ENCODE data around the gene SCTR. TPM values are rescaled to one million over a fixed set of nuclear protein-coding genes. Genes with fewer than 3 reads are reported as not detected.

Gene SCTR
- total and polyA plus RNA-seq, 2 donors (not counting 1 experiment from before 2014, with no cell fraction given), result not detected

GRCh38 chr2:119417908-119418307, 106.4 kb downstream of the SCTR start:
- CTCF ChIA-PET, result no interaction called here
- no peaks in the 10 kb centered on the region for H3K36me3 ChIP-seq (replicated peaks in 1 of 2; ENCODE audit: control extremely low read depth in 1 of 2, control insufficient read depth in 1 of 2, extremely low read depth in 1 of 2, insufficient read depth in 2 of 2, low read length in 1 of 2)
- POLR2A ChIA-PET, result no interaction called here
- Mint-ChIP-seq H3K4me1 (peaks cover 17% of the 10 kb centered on the region), H3K9me3 (ENCODE audit: insufficient read depth) (peaks cover 6% of the 10 kb centered on the region), H3K4me3 (no peak overlapping the region), H3K27me3 (peaks cover 30% of the 10 kb centered on the region), H3K27ac (no peak overlapping the region)
- DNase-seq (no peak), ATAC-seq (ENCODE audit: low read depth) (no peak)
- no peak overlapping the region for H3K27ac ChIP-seq (ENCODE audit: low read length in 2 of 2)
- no peak overlapping the region for H3K4me2 ChIP-seq (replicated peaks; ENCODE audit: low read depth, low read length, poor library complexity, severe bottlenecking)
- H2AFZ ChIP-seq (ENCODE audit: insufficient read depth, low read depth, low read length, poor library complexity, severe bottlenecking), result no peak overlapping the region
- peaks cover 0 to 18% (median 7%) of the 10 kb centered on the region in 4 experiments for H3K27me3 ChIP-seq (replicated peaks in 1 of 4; ENCODE audit: control extremely low read depth in 1 of 4, control insufficient read depth in 3 of 4, insufficient read depth in 4 of 4, low read length in 3 of 4)
- 99% methylated on average over 5 of the region's 6 CpGs for WGBS (ENCODE audit: insufficient coverage)
- no peaks in the 10 kb centered on the region for H4K20me1 ChIP-seq (ENCODE audit: control insufficient read depth, insufficient read depth, low read length, poor library complexity, severe bottlenecking)
- H3K79me2 ChIP-seq (ENCODE audit: control insufficient read depth, insufficient read depth, low read length), result no peaks in the 10 kb centered on the region
- H3K4me3 ChIP-seq (ENCODE audit: control extremely low read depth in 1 of 5, extremely low read depth in 1 of 5, insufficient read depth in 1 of 5, low read depth in 2 of 5, low read length in 4 of 5), result no peak overlapping the region
- TF ChIP-seq EZH2 (IDR thresholded peaks at IDR 0.05; ENCODE audit: borderline replicate concordance, insufficient read depth, low read depth, low read length, poor library complexity, severe bottlenecking), result no peak
- TF ChIP-seq, protein P1, sequence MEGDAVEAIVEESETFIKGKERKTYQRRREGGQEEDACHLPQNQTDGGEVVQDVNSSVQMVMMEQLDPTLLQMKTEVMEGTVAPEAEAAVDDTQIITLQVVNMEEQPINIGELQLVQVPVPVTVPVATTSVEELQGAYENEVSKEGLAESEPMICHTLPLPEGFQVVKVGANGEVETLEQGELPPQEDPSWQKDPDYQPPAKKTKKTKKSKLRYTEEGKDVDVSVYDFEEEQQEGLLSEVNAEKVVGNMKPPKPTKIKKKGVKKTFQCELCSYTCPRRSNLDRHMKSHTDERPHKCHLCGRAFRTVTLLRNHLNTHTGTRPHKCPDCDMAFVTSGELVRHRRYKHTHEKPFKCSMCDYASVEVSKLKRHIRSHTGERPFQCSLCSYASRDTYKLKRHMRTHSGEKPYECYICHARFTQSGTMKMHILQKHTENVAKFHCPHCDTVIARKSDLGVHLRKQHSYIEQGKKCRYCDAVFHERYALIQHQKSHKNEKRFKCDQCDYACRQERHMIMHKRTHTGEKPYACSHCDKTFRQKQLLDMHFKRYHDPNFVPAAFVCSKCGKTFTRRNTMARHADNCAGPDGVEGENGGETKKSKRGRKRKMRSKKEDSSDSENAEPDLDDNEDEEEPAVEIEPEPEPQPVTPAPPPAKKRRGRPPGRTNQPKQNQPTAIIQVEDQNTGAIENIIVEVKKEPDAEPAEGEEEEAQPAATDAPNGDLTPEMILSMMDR (IDR thresholded peaks at IDR 0.05), result no peak
- peaks cover 5 to 14% of the 10 kb centered on the region in 2 donors for H3K4me1 ChIP-seq (ENCODE audit: control insufficient read depth in 2 of 2, insufficient read depth in 2 of 2, low read length in 2 of 2)
- H3K9ac ChIP-seq (ENCODE audit: low read length), result no peak overlapping the region
- H3K9me3 ChIP-seq (ENCODE audit: control extremely low read depth in 1 of 3, control insufficient read depth in 2 of 3, insufficient read depth in 1 of 3, low read length in 2 of 3), result peaks cover 1 to 8% (median 3%) of the 10 kb centered on the region in 3 donors
- intact Hi-C loops (cut with micrococcal nuclease), result no loop called here

- no peak for ATAC-seq (ENCODE audit: low read depth)
- no peak overlapping the region for H3K27ac Mint-ChIP-seq
- peaks cover 21% of the 10 kb centered on the region for H3K27me3 Mint-ChIP-seq
- POLR2A ChIA-PET, result no interaction called here
- Histone ChIP-seq H3K4me1 (ENCODE audit: control insufficient read depth in 2 of 2, insufficient read depth in 2 of 2, low read length in 2 of 2) (peaks cover 5 to 14% of the 10 kb centered on the region in 2 donors), H3K4me3 (ENCODE audit: control extremely low read depth in 1 of 5, extremely low read depth in 1 of 5, insufficient read depth in 1 of 5, low read depth in 2 of 5, low read length in 4 of 5) (no peak overlapping the region), H3K9ac (ENCODE audit: low read length) (no peak overlapping the region), H3K36me3 (replicated peaks in 1 of 2; ENCODE audit: control extremely low read depth in 1 of 2, control insufficient read depth in 1 of 2, extremely low read depth in 1 of 2, insufficient read depth in 2 of 2, low read length in 1 of 2) (no peaks in the 10 kb centered on the region), H3K9me3 (ENCODE audit: control extremely low read depth in 1 of 3, control insufficient read depth in 2 of 3, insufficient read depth in 1 of 3, low read length in 2 of 3) (peaks cover 1 to 7% (median 3%) of the 10 kb centered on the region in 3 donors), H4K20me1 (ENCODE audit: control insufficient read depth, insufficient read depth, low read length, poor library complexity, severe bottlenecking) (no peaks in the 10 kb centered on the region), H3K27ac (ENCODE audit: low read length in 2 of 2) (no peak overlapping the region), H3K27me3 (replicated peaks in 1 of 4; ENCODE audit: control extremely low read depth in 1 of 4, control insufficient read depth in 3 of 4, insufficient read depth in 4 of 4, low read length in 3 of 4) (peaks cover 0 to 13% (median 3%) of the 10 kb centered on the region in 4 experiments), H2AFZ (ENCODE audit: insufficient read depth, low read depth, low read length, poor library complexity, severe bottlenecking) (no peak overlapping the region), H3K79me2 (ENCODE audit: control insufficient read depth, insufficient read depth, low read length) (no peaks in the 10 kb centered on the region), H3K4me2 (replicated peaks; ENCODE audit: low read depth, low read length, poor library complexity, severe bottlenecking) (no peak overlapping the region)
- 100% methylated on average over 1 of the region's 4 CpGs for WGBS (ENCODE audit: insufficient coverage)
- CTCF ChIA-PET, result interaction anchor here (1.5 kb wide), 2 partner anchors 8 to 10 kb away, joined by 4 to 5 read pairs; no protein-coding TSS in a partner anchor
- intact Hi-C loops (cut with micrococcal nuclease), result no loop called here
- peaks cover 17% of the 10 kb centered on the region for H3K4me1 Mint-ChIP-seq
- H3K4me3 Mint-ChIP-seq, result no peak overlapping the region
- no peak for TF ChIP-seq EZH2 (IDR thresholded peaks at IDR 0.05; ENCODE audit: borderline replicate concordance, insufficient read depth, low read depth, low read length, poor library complexity, severe bottlenecking)
- TF ChIP-seq, protein P1 (IDR thresholded peaks at IDR 0.05), result no peak
- DNase-seq, result no peak
- H3K9me3 Mint-ChIP-seq (ENCODE audit: insufficient read depth), result no peaks in the 10 kb centered on the region
Measured at GRCh38 chr2:119416299-119416923, 107.9 kb downstream of the SCTR start.
